Kidney (tissue), 14 donors: Measurements from ENCODE around the gene NEURL1. TPM values are rescaled to one million over a fixed set of nuclear protein-coding genes. Genes with fewer than 3 reads are reported as not detected.

Experiments used
- DNase-seq, 5 donors: peaks; one replicate each; pipeline ENCODE4 v3.0.0-alpha.2; 2013 to 2020
- FAIRE-seq: peaks from 2 replicates; lab custom pipeline; 2012; peaks lifted over from hg19 to GRCh38; lab: Jason Lieb, UNC
- H3K27ac ChIP-seq, 2 donors: one replicate each; pipeline ENCODE4 v1.7.0; 2013; ENCODE audit warnings: low read depth in 2 of 2, low read length in 2 of 2, inconsistent platforms in 1 of 2
- H3K27me3 ChIP-seq: one replicate; pipeline ENCODE4 v1.7.1; 2013; ENCODE audit warnings: low read length, inconsistent platforms; ENCODE audit not compliant: control insufficient read depth, insufficient read depth
- H3K36me3 ChIP-seq, 3 donors: one replicate each; pipeline versions ENCODE4 v1.7.0 to v1.7.1; 2013; ENCODE audit warnings: low read length in 3 of 3, control low read depth in 1 of 3, inconsistent platforms in 1 of 3; ENCODE audit not compliant: insufficient read depth in 3 of 3, control insufficient read depth in 2 of 3
- H3K4me1 ChIP-seq, 3 donors: one replicate each; pipeline versions ENCODE4 v1.7.0 to v1.7.1; 2013; ENCODE audit warnings: low read length in 3 of 3, inconsistent platforms in 1 of 3, low read depth in 1 of 3; ENCODE audit not compliant: control insufficient read depth in 2 of 3, insufficient read depth in 2 of 3
- H3K4me3 ChIP-seq, 3 donors: one replicate each; pipeline versions ENCODE4 v1.7.0 to v1.8.1; 2013; ENCODE audit warnings: low read length in 3 of 3, control low read depth in 1 of 3, inconsistent platforms in 1 of 3
- H3K9ac ChIP-seq, 3 donors: one replicate each; pipeline versions ENCODE4 v1.7.0 to v1.7.1; 2013; ENCODE audit warnings: low read length in 3 of 3, control low read depth in 1 of 3, inconsistent platforms in 1 of 3
- H3K9me3 ChIP-seq, 3 donors: one replicate each; pipeline versions ENCODE4 v1.7.0 to v1.7.1; 2013; ENCODE audit warnings: low read length in 3 of 3, control low read depth in 1 of 3, inconsistent platforms in 1 of 3; ENCODE audit not compliant: control insufficient read depth in 2 of 3, insufficient read depth in 1 of 3
- intact Hi-C: fragments of 100-400 bp; cut with DNase I; formaldehyde crosslinking; loops from one replicate; pipeline ENCODE4 v1.11.1; 2022
- polyA plus RNA-seq: library from polyadenylated mRNA; stranded (reverse); fragments of 350-450 nt; fragmentation: Illumina TruSeq; extraction: RNeasy Lipid Tissue Mini Kit (QIAGEN cat#74804); gene quantifications from one replicate; pipeline ENCODE4 v1.2.3, GENCODE V29; 2014; ENCODE audit warnings: low read depth, low replicate concordance; ENCODE audit not compliant: insufficient read depth
- total RNA-seq: library from RNA; stranded (reverse); fragmentation: NEBNext Ultra II Directional; extraction: Animal tissue kit (Norgen Biotek cat#: 25700); gene quantifications from one replicate; pipeline ENCODE4 v1.2.1, GENCODE V29; 2021
- TF ChIP-seq, protein P1 (sequence below): IDR thresholded peaks from 3 replicates; pipeline ENCODE4 v1.5.1; 2012; ENCODE audit warnings: mild to moderate bottlenecking, moderate library complexity, borderline replicate concordance; ENCODE audit not compliant: insufficient read depth; ENCODE audit errors: extremely low read depth
- donor health status: control.
- donor health status: control.
- donor health status: control.
- donor health status: control.
- donor health status: control.
- donor health status: DM: yes; HTN: yes; CAD: no.
- donor health status: Normal renal cell carcinoma (clear cell type).

NEURL1 gene
- total and polyA plus RNA-seq, 2 donors from 2014 or later = 1.2 TPM

DNA sequence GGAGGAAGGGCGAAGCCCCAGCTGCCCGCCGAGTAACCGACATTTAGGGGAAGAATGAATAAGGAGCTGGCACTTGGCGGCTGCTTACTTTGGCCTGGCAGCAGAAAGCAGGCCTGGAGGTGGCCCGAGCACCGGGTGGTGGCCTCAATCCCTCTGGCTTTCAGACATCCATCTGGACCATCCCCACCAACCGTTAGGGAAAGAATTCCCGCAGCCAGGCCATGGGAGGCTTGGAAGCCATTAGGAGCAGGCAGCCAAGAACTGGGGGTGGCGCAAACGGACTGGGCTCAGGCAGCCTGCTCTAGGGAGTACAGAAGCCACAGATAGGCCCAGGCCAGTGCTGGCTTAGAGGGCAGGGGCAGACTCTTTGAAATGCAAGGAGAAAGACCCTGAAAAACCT lies 132.7 kb downstream of the NEURL1 start:
- H3K4me3 ChIP-seq = no peak overlapping the region
- FAIRE-seq (no peak), DNase-seq (no peak)
- no peak overlapping the region for H3K9ac ChIP-seq
- intact Hi-C loops = no loop called here
- peaks cover 0 to 13% (median 6%) of the 10 kb centered on the region in 3 donors for H3K36me3 ChIP-seq
- H3K9me3 ChIP-seq = no peaks in the 10 kb centered on the region
- H3K4me1 ChIP-seq = peaks cover 0 to 2% (median 0%) of the 10 kb centered on the region in 3 donors
- no peak overlapping the region for H3K27ac ChIP-seq
- TF ChIP-seq, protein P1, sequence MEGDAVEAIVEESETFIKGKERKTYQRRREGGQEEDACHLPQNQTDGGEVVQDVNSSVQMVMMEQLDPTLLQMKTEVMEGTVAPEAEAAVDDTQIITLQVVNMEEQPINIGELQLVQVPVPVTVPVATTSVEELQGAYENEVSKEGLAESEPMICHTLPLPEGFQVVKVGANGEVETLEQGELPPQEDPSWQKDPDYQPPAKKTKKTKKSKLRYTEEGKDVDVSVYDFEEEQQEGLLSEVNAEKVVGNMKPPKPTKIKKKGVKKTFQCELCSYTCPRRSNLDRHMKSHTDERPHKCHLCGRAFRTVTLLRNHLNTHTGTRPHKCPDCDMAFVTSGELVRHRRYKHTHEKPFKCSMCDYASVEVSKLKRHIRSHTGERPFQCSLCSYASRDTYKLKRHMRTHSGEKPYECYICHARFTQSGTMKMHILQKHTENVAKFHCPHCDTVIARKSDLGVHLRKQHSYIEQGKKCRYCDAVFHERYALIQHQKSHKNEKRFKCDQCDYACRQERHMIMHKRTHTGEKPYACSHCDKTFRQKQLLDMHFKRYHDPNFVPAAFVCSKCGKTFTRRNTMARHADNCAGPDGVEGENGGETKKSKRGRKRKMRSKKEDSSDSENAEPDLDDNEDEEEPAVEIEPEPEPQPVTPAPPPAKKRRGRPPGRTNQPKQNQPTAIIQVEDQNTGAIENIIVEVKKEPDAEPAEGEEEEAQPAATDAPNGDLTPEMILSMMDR = no peak
- H3K27me3 ChIP-seq = no peaks in the 10 kb centered on the region

- Histone ChIP-seq H3K27ac (no peak overlapping the region), H3K9ac (no peak overlapping the region), H3K9me3 (no peaks in the 10 kb centered on the region), H3K27me3 (no peaks in the 10 kb centered on the region), H3K4me1 (peaks cover 0 to 2% (median 0%) of the 10 kb centered on the region in 3 donors), H3K4me3 (no peak overlapping the region), H3K36me3 (peaks cover 0 to 13% (median 6%) of the 10 kb centered on the region in 3 donors)
- DNase-seq = no peak
- FAIRE-seq = no peak
- TF ChIP-seq, protein P1 = no peak
- intact Hi-C loops = no loop called here
Observed at GRCh38 chr10:103627111-103627892, 133.8 kb downstream of the NEURL1 start.

DNA sequence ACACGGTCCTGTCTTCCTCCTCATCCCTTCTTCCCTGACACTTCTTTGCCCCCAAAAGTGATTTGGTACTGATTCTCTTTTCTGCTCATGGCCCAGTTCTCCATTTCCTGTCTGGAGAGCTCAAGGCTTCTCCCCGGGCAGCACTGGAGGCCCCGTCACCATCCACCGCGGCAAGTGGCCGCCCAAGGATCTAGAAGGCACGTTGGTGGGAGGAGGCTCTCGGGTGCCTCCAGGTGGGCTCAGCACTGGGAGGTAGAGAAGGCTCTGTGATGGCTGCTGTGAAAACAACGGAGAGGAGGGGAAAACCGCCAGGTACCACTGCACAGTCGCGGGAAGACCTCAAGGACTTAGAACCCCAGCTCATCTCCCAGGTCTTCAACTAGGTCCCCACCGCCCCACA lies 134.4 kb downstream of the NEURL1 start:
- intact Hi-C loops = no loop called here
- Histone ChIP-seq H3K9me3 (no peaks in the 10 kb centered on the region), H3K4me1 (peaks cover 0 to 2% (median 0%) of the 10 kb centered on the region in 3 donors), H3K27ac (no peak overlapping the region), H3K27me3 (no peaks in the 10 kb centered on the region), H3K36me3 (peaks cover 0 to 9% (median 6%) of the 10 kb centered on the region in 3 donors), H3K4me3 (no peak overlapping the region), H3K9ac (no peak overlapping the region)
- DNase-seq (no peak), FAIRE-seq (no peak)
- TF ChIP-seq, protein P1 = no peak
